K562 (cell line): ENCODE measurements around the gene METAP1. TPM values are rescaled to one million over a fixed set of nuclear protein-coding genes. Genes with fewer than 3 reads are reported as not detected.

Source experiments
- ATAC-seq: fragments of 200-7000 bp; cut with Tn5 transposase; 3 replicates; pipeline ENCODE4 v1.9.1; 2020; ENCODE audit warnings: moderate library complexity
- BruUV-seq: library from RNA; stranded (reverse); fragments of 400-500 nt; replicated peaks from 2 replicates; lab custom pipeline; 2021; lab: Mats Ljungman, UMichigan
- CTCF ChIA-PET: fragments of 300-600 bp; formaldehyde crosslinking; extraction: SDS; loops from one replicate; lab custom pipeline; 2021; ENCODE audit warnings: low intra/inter-chr PET ratio; lab: Yijun Ruan, JAX
- POLR2A ChIA-PET: fragments of 300-600, 350-650 bp; sonication (Branson Sonifier 250); formaldehyde crosslinking; extraction: SDS; loops from one replicate; lab custom pipeline; 2021; ENCODE audit warnings: antibody characterized with exemption, inconsistent platforms; lab: Yijun Ruan, JAX
- DNase-seq, 4 experiments: peaks; one replicate each; pipeline versions ENCODE4 v3.0.0 to v3.0.0-alpha.2; 2011 to 2018; ENCODE audit warnings: low spot score in 3 of 4, mixed read lengths in 3 of 4; ENCODE audit errors: extremely low read depth in 1 of 4
- FAIRE-seq: peaks from 2 replicates; lab custom pipeline; 2011; peaks lifted over from hg19 to GRCh38; lab: Jason Lieb, UNC
- H2AFZ ChIP-seq: 2 replicates; pipeline ENCODE4 v1.6.0; 2011; ENCODE audit warnings: low read depth, low read length, control low read depth, inconsistent platforms
- H3K27ac ChIP-seq: fragments of 200-600 bp; 3 replicates; pipeline ENCODE4 v1.8.0; 2011; ENCODE audit warnings: low read depth, mild to moderate bottlenecking, control low read depth, inconsistent platforms, low read length, moderate library complexity, mixed read lengths; ENCODE audit errors: extremely low read depth
- H3K27me3 ChIP-seq, 2 experiments: fragments of 300-600 bp in 1 of 2; 2 replicates in 1 of 2; 3 replicates in 1 of 2; pipeline versions ENCODE4 v1.6.0 to v1.8.0; 2011; ENCODE audit warnings: inconsistent platforms in 2 of 2, low read length in 2 of 2, mild to moderate bottlenecking in 1 of 2, mixed read lengths in 1 of 2, moderate library complexity in 1 of 2; ENCODE audit not compliant: control insufficient read depth in 2 of 2, insufficient read depth in 2 of 2
- H3K36me3 ChIP-seq: fragments of 300-600 bp; 3 replicates; pipeline ENCODE4 v1.8.0; 2011; ENCODE audit warnings: mild to moderate bottlenecking, low read length, inconsistent platforms; ENCODE audit not compliant: control insufficient read depth, insufficient read depth
- H3K4me1 ChIP-seq, 2 experiments: fragments of 200-600 bp in 1 of 2; replicated peaks in 1 of 2; 2 replicates in 1 of 2; 3 replicates in 1 of 2; pipeline versions ENCODE4 v1.5.1 to v1.8.0; 2011; ENCODE audit warnings: inconsistent platforms in 2 of 2, low read length in 2 of 2, mild to moderate bottlenecking in 1 of 2, mixed read lengths in 1 of 2, moderate library complexity in 1 of 2; ENCODE audit not compliant: control insufficient read depth in 2 of 2, insufficient read depth in 2 of 2
- H3K4me2 ChIP-seq: 2 replicates; pipeline ENCODE4 v1.6.1; 2011; ENCODE audit warnings: low read length, control low read depth, inconsistent platforms, mixed read lengths; ENCODE audit not compliant: insufficient read depth
- H3K4me3 ChIP-seq: fragments of 200-600 bp; sonication (generic), shearing (Covaris generic); 2 replicates; pipeline ENCODE4 v1.5.1; 2016; ENCODE audit warnings: control low read depth, inconsistent platforms
- H3K79me2 ChIP-seq: fragments of 200-600 bp; 3 replicates; pipeline ENCODE4 v1.8.0; 2011; ENCODE audit warnings: low read length, inconsistent platforms; ENCODE audit not compliant: control insufficient read depth, insufficient read depth
- H3K9ac ChIP-seq, 2 experiments: 2 replicates each; pipeline versions ENCODE4 v1.6.0 to v1.6.1; 2011; ENCODE audit warnings: low read depth in 2 of 2, low read length in 2 of 2, control low read depth in 1 of 2, inconsistent platforms in 1 of 2, mild to moderate bottlenecking in 1 of 2, mixed read lengths in 1 of 2; ENCODE audit not compliant: insufficient read depth in 1 of 2
- H3K9me1 ChIP-seq: one replicate; pipeline ENCODE4 v1.6.0; 2011; ENCODE audit warnings: inconsistent platforms, mild to moderate bottlenecking, low read length, moderate library complexity; ENCODE audit not compliant: control insufficient read depth, insufficient read depth
- H3K9me3 ChIP-seq: replicated peaks from 2 replicates; pipeline ENCODE4 v1.5.1; 2011; ENCODE audit warnings: low read depth, low read length, inconsistent platforms; ENCODE audit not compliant: control insufficient read depth, insufficient read depth
- H4K20me1 ChIP-seq: replicated peaks from 2 replicates; pipeline ENCODE4 v1.6.1; 2011; ENCODE audit warnings: low read length, inconsistent platforms, mixed read lengths; ENCODE audit not compliant: control insufficient read depth, insufficient read depth
- BACH1 ChIP-seq: fragments of 200-800 bp; sonication (Bioruptor generic); IDR thresholded peaks from 2 replicates; pipeline ENCODE4 v1.6.1; 2016; ENCODE audit warnings: missing genetic modification characterization, missing compliant biosample characterization
- C11orf30 ChIP-seq: fragments of 450-650 bp; IDR thresholded peaks from 2 replicates; pipeline ENCODE4 v1.6.1; 2016; ENCODE audit warnings: low read depth, mild to moderate bottlenecking
- MAFF ChIP-seq: IDR thresholded peaks from 2 replicates; pipeline ENCODE4 v1.6.1; 2012; ENCODE audit warnings: low read length, improper control_type of control experiment
- MAFG ChIP-seq: fragments of 450-650 bp; conservative IDR thresholded peaks from 2 replicates; pipeline ENCODE4 v1.6.1; 2016; ENCODE audit warnings: missing genetic modification characterization, missing compliant biosample characterization
- MAFK ChIP-seq: IDR thresholded peaks from 2 replicates; pipeline ENCODE4 v1.6.1; 2011; ENCODE audit warnings: low read length, improper control_type of control experiment
- NFE2 ChIP-seq: IDR thresholded peaks from 2 replicates; pipeline ENCODE4 v1.6.1; 2014; ENCODE audit warnings: antibody characterized with exemption, low read depth
- PHF20 ChIP-seq: fragments of 450-650 bp; IDR thresholded peaks from 2 replicates; pipeline ENCODE4 v1.6.1; 2018; ENCODE audit not compliant: partially characterized antibody
- POLR3G ChIP-seq: IDR thresholded peaks from 2 replicates; pipeline ENCODE4 v1.6.1; 2011; ENCODE audit not compliant: insufficient read length, insufficient replicate concordance; ENCODE audit errors: extremely low read depth
- SLC30A9 ChIP-seq: fragments of 250-450 bp; sonication (Bioruptor Pico); IDR thresholded peaks from 2 replicates; pipeline ENCODE4 v1.8.0; 2022; ENCODE audit warnings: mild to moderate bottlenecking, moderate library complexity
- SNRNP70 ChIP-seq: fragments of 200-400 bp; formaldehyde crosslinking; optimal IDR thresholded peaks from 2 replicates; pipeline ENCODE3; 2017; ENCODE audit warnings: low read depth, low read length
- TAF9B ChIP-seq: fragments of 450-650 bp; IDR thresholded peaks from 2 replicates; pipeline ENCODE4 v1.6.1; 2018; ENCODE audit warnings: mild to moderate bottlenecking; ENCODE audit not compliant: partially characterized antibody
- ZNF140 ChIP-seq: fragments of 250-450 bp; sonication (Bioruptor Pico); IDR thresholded peaks from 2 replicates; pipeline ENCODE4 v1.8.0; 2021; ENCODE audit warnings: moderate library complexity, mild to moderate bottlenecking, inconsistent platforms
- ZNF3 ChIP-seq: fragments of 250-450 bp; sonication (Bioruptor Pico); IDR thresholded peaks from 2 replicates; pipeline ENCODE4 v1.5.0; 2021; ENCODE audit warnings: mild to moderate bottlenecking, moderate library complexity
- ZNF316 ChIP-seq: fragments of 450-650 bp; IDR thresholded peaks from 2 replicates; pipeline ENCODE4 v1.6.1; 2016
- ZSCAN32 ChIP-seq: fragments of 450-650 bp; formaldehyde crosslinking; IDR thresholded peaks from 2 replicates; pipeline ENCODE4 v1.4.0; 2020; ENCODE audit warnings: mild to moderate bottlenecking, moderate library complexity
- WGBS: fragments of 100-300 bp; shearing (Covaris generic); methylation state at CpG from one replicate; pipeline ENCODE4 v1.1.6; 2016; ENCODE audit warnings: low coverage, mixed read lengths; ENCODE audit not compliant: insufficient coverage; ENCODE audit errors: missing lambda C conversion rate; 5-methylcytosine and 5-hydroxymethylcytosine counted together
- in situ Hi-C: fragments of 300-500 bp; cut with MboI; formaldehyde crosslinking; loops from 4 replicates; pipeline ENCODE4 v1.15.0; 2018; ENCODE audit warnings: inconsistent platforms, mixed read lengths
- intact Hi-C: fragments of 100-400 bp; cut with micrococcal nuclease; formaldehyde crosslinking; loops from 2 replicates; pipeline ENCODE4 v1.14.2; 2022
- polyA plus RNA-seq, 8 experiments: library from polyadenylated mRNA; depleted of rRNA in 4 of 8; stranded (reverse) in 5 of 8; unstranded in 3 of 8; fragments of >200 nt; fragmentation: Nextera tagmentation in 2 of 8; fragmentation: Illumina TruSeq in 1 of 8; extraction: Ambion mirVana in 2 of 8; extraction: Trizol in 1 of 8; gene quantifications; 2 replicates each; pipeline versions ENCODE4 v1.2.1 to v1.2.3, GENCODE V29; 2011 to 2014; ENCODE audit warnings: inconsistent platforms in 1 of 8, missing spikeins in 1 of 8
- total RNA-seq, 7 experiments: library from RNA; depleted of rRNA in 6 of 7; stranded (reverse); fragments of >200 nt in 6 of 7; fragmentation: Illumina TruSeq in 2 of 7; extraction: Trizol in 2 of 7; gene quantifications; 2 replicates each; pipeline versions ENCODE4 v1.2.1 to v1.2.3, GENCODE V29; 2011 to 2021; ENCODE audit warnings: low replicate concordance in 1 of 7
- TF ChIP-seq, protein P1 (sequence below): fragments of 450-650 bp; IDR thresholded peaks from one replicate; pipeline ENCODE4 v1.6.1; 2018; ENCODE audit warnings: mild to moderate bottlenecking, moderate library complexity; ENCODE audit not compliant: partially characterized antibody

The METAP1 gene
- total and polyA plus RNA-seq, 9 of the 15 experiments (the other 6 are each of a cell fraction or from before 2014, with no cell fraction given), result 31.4 to 77.6 (median 59.5) TPM

DNA sequence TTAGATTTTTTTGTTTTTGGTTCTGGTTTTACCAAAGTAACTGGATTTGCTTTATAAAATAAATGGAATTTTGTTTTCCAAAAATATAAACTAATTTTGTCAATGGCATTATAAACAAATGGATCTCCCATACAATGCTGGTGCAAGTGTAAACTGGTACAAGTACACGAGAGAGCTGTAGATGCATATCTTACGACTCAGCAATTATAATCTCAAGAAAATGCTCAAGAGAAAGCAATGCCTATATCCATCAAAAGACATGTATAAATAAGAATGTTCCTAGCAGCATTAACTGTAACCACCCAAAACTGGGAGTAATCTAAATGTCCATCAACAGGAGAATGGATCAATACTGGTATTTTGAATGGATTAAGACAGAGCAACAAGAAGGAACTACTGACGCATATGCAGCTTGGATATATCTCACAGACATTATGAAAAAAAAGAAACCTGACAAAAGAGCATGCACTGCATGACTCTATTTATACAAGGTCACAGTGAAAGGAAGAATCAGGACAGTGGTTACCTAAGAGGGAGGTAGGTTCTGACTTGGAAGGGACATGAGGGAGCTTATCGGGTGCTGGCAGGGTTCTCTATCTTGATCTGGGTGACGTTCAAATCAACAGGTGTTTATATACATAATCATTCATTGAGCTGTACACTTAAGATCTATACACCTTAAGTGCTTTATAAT lies 83.6 kb downstream of the METAP1 start:
- DNase-seq, result no peak
- Histone ChIP-seq H3K79me2 (peaks cover 10% of the 10 kb centered on the region; the same call in 2 of the 3 replicates), H3K9ac (no peak overlapping the region), H4K20me1 (no peaks in the 10 kb centered on the region), H3K4me1 (no peaks in the 10 kb centered on the region), H3K4me2 (no peak overlapping the region), H3K36me3 (peaks cover 99% of the 10 kb centered on the region), H3K4me3 (no peak overlapping the region), H2AFZ (no peak overlapping the region), H3K27me3 (no peaks in the 10 kb centered on the region), H3K9me1 (no peaks in the 10 kb centered on the region), H3K9me3 (no peaks in the 10 kb centered on the region), H3K27ac (no peak overlapping the region)
- intact Hi-C loops, result no loop called here
- ATAC-seq, result peak; percentile 18; the same call in 1 of the 3 replicates
- POLR2A ChIA-PET, result interaction anchor here (2.4 to 3.2 kb wide), 2 partner anchors 9 to 10 kb away, joined by 9 to 15 read pairs; partner anchors contain the start of gene ADH5
- no peak for TF ChIP-seq ZNF140 (CRISPR knock-in tag)
- peak; percentile 83 for TF ChIP-seq ZNF316
- TF ChIP-seq MAFK, result peak; percentile 44; the same call in 1 of the 2 replicates
- TF ChIP-seq SLC30A9, result no peak
- TF ChIP-seq MAFF, result peak; percentile 71
- TF ChIP-seq PHF20, result no peak
- TF ChIP-seq MAFG, result peak; percentile 72
- no peak for TF ChIP-seq SNRNP70
- TF ChIP-seq ZSCAN32 (CRISPR knock-in tag), result no peak
- TF ChIP-seq ZNF3 (CRISPR knock-in tag), result no peak
- TF ChIP-seq TAF9B, result no peak
- TF ChIP-seq C11orf30, result peak; percentile 81
- peak; percentile 40; the same call in 1 of the 2 replicates for TF ChIP-seq NFE2
- no peak for TF ChIP-seq BACH1 (tag)
- TF ChIP-seq POLR3G, result no peak
- TF ChIP-seq, protein P1, sequence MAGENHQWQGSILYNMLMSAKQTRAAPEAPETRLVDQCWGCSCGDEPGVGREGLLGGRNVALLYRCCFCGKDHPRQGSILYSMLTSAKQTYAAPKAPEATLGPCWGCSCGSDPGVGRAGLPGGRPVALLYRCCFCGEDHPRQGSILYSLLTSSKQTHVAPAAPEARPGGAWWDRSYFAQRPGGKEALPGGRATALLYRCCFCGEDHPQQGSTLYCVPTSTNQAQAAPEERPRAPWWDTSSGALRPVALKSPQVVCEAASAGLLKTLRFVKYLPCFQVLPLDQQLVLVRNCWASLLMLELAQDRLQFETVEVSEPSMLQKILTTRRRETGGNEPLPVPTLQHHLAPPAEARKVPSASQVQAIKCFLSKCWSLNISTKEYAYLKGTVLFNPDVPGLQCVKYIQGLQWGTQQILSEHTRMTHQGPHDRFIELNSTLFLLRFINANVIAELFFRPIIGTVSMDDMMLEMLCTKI, result no peak
- in situ Hi-C loops, result no loop called here
- WGBS, result 57% methylated on average over 5 of the region's 5 CpGs
- FAIRE-seq, result no peak
- CTCF ChIA-PET, result no interaction called here
- BruUV-seq, result no TSS peak
